Erythroblast (primary cell): ENCODE data around the gene ZNF474.

Experiments
- GATA1 ChIP-seq: IDR thresholded peaks from 2 replicates; pipeline ENCODE4 v1.6.1; 2011; ENCODE audit warnings: low read depth, mild to moderate bottlenecking, control low read depth, low read length, moderate library complexity
- POLR2A ChIP-seq: IDR thresholded peaks from 2 replicates; pipeline ENCODE4 v1.6.1; 2011; ENCODE audit warnings: mild to moderate bottlenecking, low read length

GRCh38 chr5:122152266-122152900, 23.0 kb downstream of the ZNF474 start:
- no peak for TF ChIP-seq POLR2A
- no peak for TF ChIP-seq GATA1
